ENCODE results near the gene CYS1.
A peak's percentile ranks its signal among the peaks of the same experiment; 100 is the strongest.

The CYS1 gene

GRCh38 chr2:10052216-10052615, 28.0 kb downstream of the CYS1 start:
- WGBS (ENCODE audit: insufficient coverage, insufficient read length), result no CpG with 5 or more reads among the region's 16 CpGs

GRCh38 chr2:10048501-10049171, 31.6 kb downstream of the CYS1 start:
- no CpG with 5 or more reads among the region's 10 CpGs for WGBS (ENCODE audit: insufficient coverage, insufficient read length)
- peaks cover 7% of the 10 kb centered on the region for H3K36me3 ChIP-seq (ENCODE audit: control insufficient read depth, insufficient read depth, low read length)
- H3K27me3 ChIP-seq (ENCODE audit: control insufficient read depth, insufficient read depth, low read length), result no peaks in the 10 kb centered on the region
- no peaks in the 10 kb centered on the region for H3K9me3 ChIP-seq (ENCODE audit: control insufficient read depth, insufficient read depth, low read length)
- no peak overlapping the region for H3K4me3 ChIP-seq (ENCODE audit: low read length)
- no peak overlapping the region for H3K27ac ChIP-seq (ENCODE audit: low read length)
- DNase-seq (ENCODE audit: low read depth, low spot score), result no peak
- peaks cover 2% of the 10 kb centered on the region for H3K4me1 ChIP-seq (ENCODE audit: control insufficient read depth, insufficient read depth, low read length)

More at GRCh38 chr2:10052216-10052615, 28.0 kb downstream of the CYS1 start:
- Histone ChIP-seq H3K4me3 (ENCODE audit: low read length) (no peak overlapping the region), H3K36me3 (ENCODE audit: control insufficient read depth, insufficient read depth, low read length) (peaks cover 7% of the 10 kb centered on the region), H3K27ac (ENCODE audit: low read length) (no peak overlapping the region), H3K9me3 (ENCODE audit: control insufficient read depth, insufficient read depth, low read length) (no peaks in the 10 kb centered on the region), H3K4me1 (ENCODE audit: control insufficient read depth, insufficient read depth, low read length) (peaks cover 2% of the 10 kb centered on the region; the same call in 1 of the 2 replicates), H3K27me3 (ENCODE audit: control insufficient read depth, insufficient read depth, low read length) (no peaks in the 10 kb centered on the region)
- no peak for DNase-seq (ENCODE audit: low read depth, low spot score)

- WGBS (ENCODE audit: insufficient coverage, insufficient read length), result no CpG with 5 or more reads among the region's 15 CpGs
- no peak overlapping the region for H3K27ac ChIP-seq (ENCODE audit: low read length)
- peaks cover 7% of the 10 kb centered on the region for H3K36me3 ChIP-seq (ENCODE audit: control insufficient read depth, insufficient read depth, low read length)
- no peaks in the 10 kb centered on the region for H3K27me3 ChIP-seq (ENCODE audit: control insufficient read depth, insufficient read depth, low read length)
- no peak for DNase-seq (ENCODE audit: low read depth, low spot score)
- no peaks in the 10 kb centered on the region for H3K9me3 ChIP-seq (ENCODE audit: control insufficient read depth, insufficient read depth, low read length)
- H3K4me3 ChIP-seq (ENCODE audit: low read length), result no peak overlapping the region
- peaks cover 2% of the 10 kb centered on the region for H3K4me1 ChIP-seq (ENCODE audit: control insufficient read depth, insufficient read depth, low read length)
Measured at GRCh38 chr2:10047616-10048500, 32.4 kb downstream of the CYS1 start.

GRCh38 chr2:10046931-10047330, 33.3 kb downstream of the CYS1 start:
- Histone ChIP-seq H3K27ac (ENCODE audit: low read length) (no peak overlapping the region), H3K9me3 (ENCODE audit: control insufficient read depth, insufficient read depth, low read length) (no peaks in the 10 kb centered on the region), H3K4me1 (ENCODE audit: control insufficient read depth, insufficient read depth, low read length) (peaks cover 6% of the 10 kb centered on the region; the same call in 1 of the 2 replicates), H3K4me3 (ENCODE audit: low read length) (no peak overlapping the region), H3K27me3 (ENCODE audit: control insufficient read depth, insufficient read depth, low read length) (peaks cover under 1% of the 10 kb centered on the region; the same call in 1 of the 2 replicates), H3K36me3 (ENCODE audit: control insufficient read depth, insufficient read depth, low read length) (0 out of 2 replicates have a peak, but pooled peaks cover 4% of the 10 kb centered on the region)
- WGBS (ENCODE audit: insufficient coverage, insufficient read length), result no CpG with 5 or more reads among the region's 7 CpGs
- no peak for DNase-seq (ENCODE audit: low read depth, low spot score)

GRCh38 chr2:10045561-10046355, 34.5 kb downstream of the CYS1 start:
- Histone ChIP-seq H3K36me3 (ENCODE audit: control insufficient read depth, insufficient read depth, low read length) (0 out of 2 replicates have a peak, but pooled peaks cover 4% of the 10 kb centered on the region), H3K27ac (ENCODE audit: low read length) (no peak overlapping the region), H3K9me3 (ENCODE audit: control insufficient read depth, insufficient read depth, low read length) (no peaks in the 10 kb centered on the region), H3K27me3 (ENCODE audit: control insufficient read depth, insufficient read depth, low read length) (peaks cover 1% of the 10 kb centered on the region; the same call in 1 of the 2 replicates), H3K4me1 (ENCODE audit: control insufficient read depth, insufficient read depth, low read length) (peaks cover 6% of the 10 kb centered on the region; the same call in 1 of the 2 replicates), H3K4me3 (ENCODE audit: low read length) (no peak overlapping the region)
- WGBS (ENCODE audit: insufficient coverage, insufficient read length), result no CpG with 5 or more reads among the region's 20 CpGs
- DNase-seq (ENCODE audit: low read depth, low spot score), result no peak

GRCh38 chr2:10043906-10044601, 36.2 kb downstream of the CYS1 start:
- Histone ChIP-seq H3K36me3 (ENCODE audit: control insufficient read depth, insufficient read depth, low read length) (0 out of 2 replicates have a peak, but pooled peaks cover 4% of the 10 kb centered on the region), H3K4me1 (ENCODE audit: control insufficient read depth, insufficient read depth, low read length) (peaks cover 6% of the 10 kb centered on the region; the same call in 1 of the 2 replicates), H3K27ac (ENCODE audit: low read length) (no peak overlapping the region), H3K4me3 (ENCODE audit: low read length) (peak overlapping the region; percentile 61; the same call in 1 of the 2 replicates), H3K9me3 (ENCODE audit: control insufficient read depth, insufficient read depth, low read length) (no peaks in the 10 kb centered on the region), H3K27me3 (ENCODE audit: control insufficient read depth, insufficient read depth, low read length) (peaks cover 1% of the 10 kb centered on the region; the same call in 1 of the 2 replicates)
- WGBS (ENCODE audit: insufficient coverage, insufficient read length), result no CpG with 5 or more reads among the region's 90 CpGs
- no peak for DNase-seq (ENCODE audit: low read depth, low spot score)

GRCh38 chr2:10043256-10043905, 36.8 kb downstream of the CYS1 start, which contains the start of gene KLF11:
Gene KLF11 (plus strand): TSS chr2:10043550. CDS start chr2:10043717, 167 bp downstream.
- Histone ChIP-seq H3K36me3 (ENCODE audit: control insufficient read depth, insufficient read depth, low read length) (0 out of 2 replicates have a peak, but pooled peaks cover 4% of the 10 kb centered on the region), H3K27ac (ENCODE audit: low read length) (no peak within 1 kb of the TSS), H3K9me3 (ENCODE audit: control insufficient read depth, insufficient read depth, low read length) (no peaks in the 10 kb centered on the region), H3K27me3 (ENCODE audit: control insufficient read depth, insufficient read depth, low read length) (peaks cover 1% of the 10 kb centered on the region; the same call in 1 of the 2 replicates), H3K4me1 (ENCODE audit: control insufficient read depth, insufficient read depth, low read length) (peaks cover 6% of the 10 kb centered on the region; the same call in 1 of the 2 replicates), H3K4me3 (ENCODE audit: low read length) (peak within 1 kb of the TSS; percentile 61; the same call in 1 of the 2 replicates)
- no peak for DNase-seq (ENCODE audit: low read depth, low spot score)
- no CpG with 5 or more reads among the region's 104 CpGs for WGBS (ENCODE audit: insufficient coverage, insufficient read length)

- Histone ChIP-seq H3K9me3 (ENCODE audit: control insufficient read depth, insufficient read depth, low read length) (no peaks in the 10 kb centered on the region), H3K27me3 (ENCODE audit: control insufficient read depth, insufficient read depth, low read length) (peaks cover 1% of the 10 kb centered on the region; the same call in 1 of the 2 replicates), H3K4me1 (ENCODE audit: control insufficient read depth, insufficient read depth, low read length) (peaks cover 6% of the 10 kb centered on the region; the same call in 1 of the 2 replicates), H3K4me3 (ENCODE audit: low read length) (peak overlapping the region; percentile 22; the same call in 1 of the 2 replicates), H3K36me3 (ENCODE audit: control insufficient read depth, insufficient read depth, low read length) (no peaks in the 10 kb centered on the region; the same call in 1 of the 2 replicates), H3K27ac (ENCODE audit: low read length) (no peak overlapping the region)
- no peak for DNase-seq (ENCODE audit: low read depth, low spot score)
- no CpG with 5 or more reads among the region's 54 CpGs for WGBS (ENCODE audit: insufficient coverage, insufficient read length)
Measured at GRCh38 chr2:10042301-10043161, 37.7 kb downstream of the CYS1 start.

Measured in iPS DF 6.9 (cell line).